Duodenal mucosa (tissue), 2 donors: Measurements from ENCODE around the gene EDAR.

Experiments used
- H3K27ac ChIP-seq: one replicate; pipeline ENCODE4 v1.7.0; 2013; ENCODE audit warnings: low read depth, low read length
- H3K27me3 ChIP-seq, 2 donors: one replicate each; pipeline ENCODE4 v1.7.0; 2013; ENCODE audit warnings: low read length in 2 of 2, control low read depth in 1 of 2; ENCODE audit not compliant: insufficient read depth in 2 of 2, control insufficient read depth in 1 of 2
- H3K36me3 ChIP-seq, 2 donors: one replicate each; pipeline ENCODE4 v1.7.0; 2013; ENCODE audit warnings: low read length in 2 of 2, control low read depth in 1 of 2; ENCODE audit not compliant: insufficient read depth in 2 of 2, control insufficient read depth in 1 of 2
- H3K4me1 ChIP-seq, 2 donors: one replicate each; pipeline ENCODE4 v1.7.0; 2013; ENCODE audit warnings: low read length in 2 of 2, control low read depth in 1 of 2; ENCODE audit not compliant: insufficient read depth in 2 of 2, control insufficient read depth in 1 of 2
- H3K4me3 ChIP-seq, 2 donors: one replicate each; pipeline ENCODE4 v1.7.0; 2013; ENCODE audit warnings: low read length in 2 of 2, low read depth in 1 of 2
- H3K9ac ChIP-seq, 2 donors: one replicate each; pipeline ENCODE4 v1.7.0; 2013; ENCODE audit warnings: low read length in 2 of 2, low read depth in 1 of 2
- H3K9me3 ChIP-seq, 2 donors: one replicate each; pipeline ENCODE4 v1.7.0; 2013; ENCODE audit warnings: low read length in 2 of 2, control low read depth in 1 of 2; ENCODE audit not compliant: control insufficient read depth in 1 of 2

Gene EDAR

DNA sequence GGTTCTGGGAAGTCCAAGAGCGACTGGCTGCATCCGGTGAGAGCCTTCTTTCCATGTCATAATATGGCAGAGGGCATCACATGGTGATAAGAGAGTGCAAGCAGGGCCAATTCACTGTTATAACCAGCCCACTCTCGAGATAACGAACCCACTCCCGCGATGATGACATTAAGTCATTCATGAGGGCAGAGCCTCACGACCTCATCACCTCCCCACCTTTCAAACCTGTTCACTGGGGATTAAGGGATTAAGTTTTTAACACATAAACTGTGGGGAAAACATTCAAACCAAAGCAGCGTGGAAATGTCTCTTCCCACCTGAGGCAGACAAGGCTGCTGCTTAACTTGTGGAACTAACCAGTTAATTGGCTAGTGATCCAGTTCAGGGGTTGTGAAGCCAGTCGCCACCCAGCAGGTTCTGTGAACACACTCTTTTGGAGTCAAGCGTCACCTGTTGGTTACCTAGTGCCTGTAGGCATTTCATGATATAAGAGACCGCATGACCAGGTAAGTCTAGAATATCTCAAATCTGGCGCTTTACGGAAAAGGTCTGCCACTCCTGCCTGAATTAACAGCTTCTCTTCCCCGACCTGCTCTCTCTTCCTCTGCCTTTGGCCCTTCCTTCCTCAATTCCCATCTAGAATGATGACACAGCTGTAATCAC, 54.3 kb downstream of the EDAR start:
- H3K4me3 ChIP-seq = no peak overlapping the region
- no peak overlapping the region for H3K9ac ChIP-seq
- peaks cover 33% of the 10 kb centered on the region in 2 donors for H3K4me1 ChIP-seq
- no peaks in the 10 kb centered on the region for H3K36me3 ChIP-seq
- no peaks in the 10 kb centered on the region for H3K9me3 ChIP-seq
- no peaks in the 10 kb centered on the region for H3K27me3 ChIP-seq
- H3K27ac ChIP-seq = no peak overlapping the region

DNA sequence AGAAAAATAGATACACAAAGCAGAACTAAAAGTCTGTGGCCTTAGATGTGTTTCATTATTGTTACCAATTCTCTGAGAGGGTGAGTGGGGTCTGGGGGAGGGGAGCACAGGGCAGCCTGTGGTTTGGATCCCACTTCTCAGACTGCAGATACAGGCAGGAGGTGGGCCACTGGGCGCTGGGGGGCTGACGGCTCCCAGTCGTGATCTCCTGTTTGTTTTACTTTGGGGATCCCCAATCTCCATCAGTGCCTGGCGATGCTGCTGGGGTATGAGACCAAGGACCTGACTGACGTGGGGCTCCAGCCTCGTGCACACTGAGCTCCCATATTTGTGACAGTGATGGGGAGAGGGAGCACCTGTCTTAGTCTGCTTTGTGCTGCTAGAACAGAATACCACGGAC, 54.9 kb downstream of the EDAR start:
- Histone ChIP-seq H3K9ac (no peak overlapping the region), H3K36me3 (no peaks in the 10 kb centered on the region), H3K27ac (no peak overlapping the region), H3K4me3 (peak overlapping the region in 1 of 2 donors; percentile 12), H3K27me3 (no peaks in the 10 kb centered on the region), H3K4me1 (peaks cover 33% of the 10 kb centered on the region in 2 donors), H3K9me3 (no peaks in the 10 kb centered on the region)

DNA sequence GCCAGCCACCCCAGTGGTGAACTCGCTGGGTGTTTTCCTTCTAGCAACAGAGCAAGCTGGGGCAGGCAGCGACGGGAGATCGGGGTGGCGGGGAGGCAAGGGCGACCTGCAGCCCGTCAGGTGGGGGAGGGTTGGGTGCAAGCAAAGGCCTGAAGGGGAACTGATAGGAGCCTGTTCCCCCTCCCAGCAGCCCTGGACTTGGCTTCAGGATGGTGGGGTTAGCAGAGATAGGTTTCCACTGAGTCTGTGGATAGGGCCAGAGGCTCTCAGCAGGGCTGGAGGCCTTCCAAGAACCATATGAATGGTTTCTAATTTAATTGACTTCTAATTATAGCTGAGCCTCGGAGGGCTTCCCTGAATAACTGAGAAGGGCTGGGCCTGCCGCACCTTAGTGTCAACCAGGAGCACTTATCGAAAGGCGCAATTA, 55.3 kb downstream of the EDAR start:
- Histone ChIP-seq H3K4me3 (peak overlapping the region in 1 of 2 donors; percentile 12), H3K36me3 (no peaks in the 10 kb centered on the region), H3K9me3 (no peaks in the 10 kb centered on the region), H3K27ac (no peak overlapping the region), H3K9ac (peak overlapping the region in 1 of 2 donors; percentile 7), H3K27me3 (no peaks in the 10 kb centered on the region), H3K4me1 (peaks cover 33% of the 10 kb centered on the region in 2 donors)

DNA sequence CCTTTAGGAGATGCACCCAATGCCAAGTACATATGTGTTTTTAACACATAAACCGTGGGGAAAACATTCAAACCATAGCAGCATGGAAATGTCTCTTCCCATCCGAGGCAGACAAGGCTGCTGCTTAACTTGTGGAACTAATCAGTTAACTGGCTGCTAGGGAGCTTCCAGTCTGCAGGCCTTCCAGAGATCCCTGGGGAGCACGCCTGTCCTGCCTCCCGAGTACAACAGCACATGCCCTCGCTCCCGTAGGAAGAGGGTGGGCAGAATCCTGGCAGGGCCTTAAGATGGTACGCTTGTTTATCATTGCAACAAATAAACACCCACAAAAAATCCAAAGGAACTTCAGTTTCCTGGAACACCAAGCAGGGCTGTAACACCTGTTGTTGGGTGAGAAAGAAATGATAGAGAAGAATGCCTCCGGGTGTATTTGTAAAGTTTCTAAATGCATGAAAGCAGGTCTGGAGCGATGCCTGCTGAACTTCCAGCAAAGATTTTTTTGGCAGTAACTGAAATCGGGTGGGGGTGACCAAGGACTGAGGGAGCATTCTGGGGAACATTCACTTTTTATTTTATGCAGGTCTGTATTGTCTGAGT, 56.2 kb downstream of the EDAR start:
- Histone ChIP-seq H3K27ac (no peak overlapping the region), H3K4me1 (peaks cover 33% of the 10 kb centered on the region in 2 donors), H3K9ac (no peak overlapping the region), H3K36me3 (no peaks in the 10 kb centered on the region), H3K4me3 (no peak overlapping the region), H3K9me3 (no peaks in the 10 kb centered on the region), H3K27me3 (no peaks in the 10 kb centered on the region)

DNA sequence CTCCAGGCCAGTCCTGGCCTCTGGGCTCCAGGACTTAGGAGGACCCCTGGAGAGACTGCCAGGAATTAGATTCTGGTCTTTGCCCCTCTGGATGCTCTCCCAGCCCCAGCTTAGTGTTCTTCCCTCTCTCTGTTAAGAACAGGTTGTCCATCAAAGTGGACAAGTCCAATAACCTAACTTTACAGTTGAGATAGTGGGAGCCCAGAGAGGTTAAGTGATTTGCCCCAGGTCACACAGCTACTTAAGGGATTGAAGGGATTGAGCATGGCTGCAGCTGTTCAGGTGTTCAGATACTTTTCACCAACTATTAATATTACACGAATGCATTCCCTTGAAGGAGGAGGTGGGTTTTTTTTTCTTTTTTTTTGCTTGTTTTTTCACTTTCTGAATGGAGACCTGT, 57.6 kb downstream of the EDAR start:
- no peak overlapping the region for H3K9ac ChIP-seq
- H3K4me3 ChIP-seq = no peak overlapping the region
- peaks cover 29 to 33% of the 10 kb centered on the region in 2 donors for H3K4me1 ChIP-seq
- H3K27me3 ChIP-seq = no peaks in the 10 kb centered on the region
- no peaks in the 10 kb centered on the region for H3K36me3 ChIP-seq
- no peaks in the 10 kb centered on the region for H3K9me3 ChIP-seq
- no peak overlapping the region for H3K27ac ChIP-seq

DNA sequence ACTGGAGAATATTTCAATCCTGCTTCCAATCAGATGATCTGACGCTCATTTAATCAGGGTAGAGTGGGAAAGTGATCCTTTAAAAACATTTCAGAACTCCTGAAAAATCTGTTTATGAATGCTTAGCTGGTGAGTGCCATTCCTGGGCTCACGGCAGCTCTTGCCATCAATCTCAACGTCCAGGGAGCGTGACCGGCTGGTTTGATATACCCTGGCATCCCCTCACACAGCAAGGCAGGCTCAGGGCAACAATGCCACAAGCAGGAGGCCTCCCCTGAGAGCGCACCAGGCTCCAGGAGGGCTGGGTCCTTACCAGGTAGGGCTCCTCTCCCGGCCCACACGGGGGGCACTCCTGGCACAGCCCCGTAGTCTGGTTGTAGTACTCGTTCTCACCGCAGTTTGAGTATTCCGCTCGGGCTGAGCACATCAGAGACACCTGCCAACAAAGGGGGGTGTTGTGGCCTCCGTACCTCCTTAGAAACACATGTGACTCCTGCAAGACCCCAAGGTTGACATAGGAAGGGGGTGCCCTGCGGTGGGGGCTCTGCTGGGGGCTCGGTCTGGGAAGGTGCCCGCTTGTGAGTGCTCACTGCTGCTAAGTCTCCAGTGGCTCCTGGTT, 59.1 kb downstream of the EDAR start:
- Histone ChIP-seq H3K27ac (no peak overlapping the region), H3K4me1 (peaks cover 21 to 22% of the 10 kb centered on the region in 2 donors), H3K27me3 (no peaks in the 10 kb centered on the region), H3K9me3 (no peaks in the 10 kb centered on the region), H3K4me3 (no peak overlapping the region), H3K36me3 (no peaks in the 10 kb centered on the region), H3K9ac (no peak overlapping the region)

DNA sequence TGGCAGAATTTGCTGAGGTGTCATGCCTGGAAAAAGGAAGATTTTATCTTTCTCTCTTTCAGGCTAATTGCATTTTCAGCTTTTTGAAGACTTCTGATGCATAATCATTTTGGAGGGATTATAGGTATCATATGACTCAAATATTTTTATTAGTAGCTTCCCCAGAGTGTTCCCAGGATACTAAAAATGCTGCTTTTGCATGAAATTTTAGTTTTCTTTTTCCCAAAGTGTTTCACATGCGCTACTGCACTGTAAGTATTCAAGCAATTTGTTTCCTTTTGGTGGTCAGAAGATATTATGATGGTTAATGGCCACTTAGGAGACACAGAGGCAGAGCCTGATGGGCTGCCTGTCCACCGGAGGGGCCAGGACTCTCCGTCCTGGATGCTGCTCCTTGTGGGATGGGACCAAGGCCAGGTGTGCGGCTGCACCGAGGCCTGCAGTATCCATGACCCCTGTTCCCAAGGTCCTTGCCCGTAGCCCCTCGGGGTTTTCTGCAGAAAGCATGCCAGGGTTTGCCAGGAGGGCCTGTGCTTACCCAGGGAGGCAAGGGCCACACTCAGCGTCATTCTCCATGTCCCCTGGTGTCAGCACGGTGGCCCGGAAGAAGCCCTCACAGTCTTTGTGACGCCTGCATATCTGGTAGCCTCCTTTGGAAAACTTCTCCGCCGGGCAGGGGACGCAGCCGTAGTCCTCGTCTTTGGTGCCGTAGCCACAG, 60.2 kb downstream of the EDAR start:
- Histone ChIP-seq H3K27me3 (no peaks in the 10 kb centered on the region), H3K9ac (no peak overlapping the region), H3K27ac (no peak overlapping the region), H3K9me3 (no peaks in the 10 kb centered on the region), H3K4me3 (no peak overlapping the region), H3K36me3 (no peaks in the 10 kb centered on the region), H3K4me1 (peaks cover 11% of the 10 kb centered on the region in 2 donors)

DNA sequence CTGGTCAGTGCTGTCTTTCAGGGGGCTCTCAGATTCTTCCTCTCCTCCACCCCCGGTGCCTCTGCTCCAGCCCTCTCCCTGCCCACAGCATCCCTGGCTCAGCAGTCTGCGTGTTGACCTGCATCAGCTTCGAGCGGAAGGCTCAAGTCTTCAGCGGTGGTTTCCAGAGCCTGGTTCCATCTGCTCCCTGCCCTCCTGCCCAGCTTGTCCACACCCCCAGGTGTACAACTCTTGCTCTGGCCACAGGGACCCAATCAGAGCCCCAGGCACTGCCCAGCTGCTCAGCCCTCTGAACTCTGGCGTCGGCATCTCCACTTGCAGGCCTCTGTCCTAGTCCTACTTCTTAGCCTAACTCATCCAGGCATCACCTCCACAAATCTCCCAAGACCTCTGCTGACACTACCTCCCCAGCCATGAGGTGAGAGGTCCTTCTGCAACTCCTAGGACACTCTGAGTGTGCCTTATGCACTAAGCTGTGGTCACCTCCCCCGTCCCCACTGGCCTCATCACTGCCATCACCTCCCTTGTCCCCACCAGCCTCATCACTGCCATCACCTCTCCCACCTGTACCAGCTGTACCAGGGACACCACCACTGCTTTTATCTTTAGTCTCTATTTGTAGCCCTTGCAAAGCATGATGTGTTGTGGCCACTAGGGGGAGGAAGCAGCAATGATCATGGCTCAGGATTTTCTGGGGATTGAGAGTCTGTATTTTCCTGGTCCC, 60.9 kb downstream of the EDAR start:
- Histone ChIP-seq H3K9ac (no peak overlapping the region), H3K4me3 (no peak overlapping the region), H3K4me1 (peaks cover 4% of the 10 kb centered on the region in 2 donors), H3K9me3 (no peaks in the 10 kb centered on the region), H3K36me3 (no peaks in the 10 kb centered on the region), H3K27ac (no peak overlapping the region), H3K27me3 (no peaks in the 10 kb centered on the region)

DNA sequence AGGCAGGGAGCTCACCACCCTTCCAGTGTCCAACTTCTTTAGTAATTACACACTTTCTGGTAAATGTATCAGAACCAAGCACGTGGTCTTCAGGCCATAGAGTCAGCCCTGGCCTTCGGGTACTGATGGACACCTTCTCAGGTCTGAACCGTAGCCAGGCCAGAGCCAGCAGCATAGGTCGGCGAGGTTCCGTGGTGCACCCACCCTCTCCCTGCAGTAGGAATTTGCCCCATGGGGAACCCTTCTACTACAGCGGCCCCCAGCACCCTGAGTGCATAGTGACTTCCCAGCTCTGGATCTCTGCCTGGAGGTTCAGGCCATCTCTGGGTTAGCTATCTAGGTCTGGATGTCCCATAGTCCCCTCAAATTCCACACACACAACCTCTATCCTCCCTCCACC, 61.6 kb downstream of the EDAR start:
- H3K9me3 ChIP-seq = no peaks in the 10 kb centered on the region
- H3K27me3 ChIP-seq = no peaks in the 10 kb centered on the region
- H3K27ac ChIP-seq = no peak overlapping the region
- H3K4me1 ChIP-seq = no peaks in the 10 kb centered on the region
- no peak overlapping the region for H3K9ac ChIP-seq
- H3K36me3 ChIP-seq = no peaks in the 10 kb centered on the region
- no peak overlapping the region for H3K4me3 ChIP-seq
